HCT116 (cell line): ENCODE measurements around the gene RAB34. TPM values are rescaled to one million over a fixed set of nuclear protein-coding genes. Genes with fewer than 3 reads are reported as not detected.
A peak's percentile ranks its signal among the peaks of the same experiment; 100 is the strongest.

Experiments used
- ATAC-seq: fragments of 200-7000 bp; cut with Tn5 transposase; 2 replicates; pipeline ENCODE4 v1.9.1; 2020; ENCODE audit warnings: mild to moderate bottlenecking, moderate library complexity
- BruUV-seq: library from RNA; stranded (reverse); fragments of 400-500 nt; replicated peaks from 2 replicates; lab custom pipeline; 2021; lab: Mats Ljungman, UMichigan
- CTCF ChIA-PET: fragments of 300-600 bp; sonication (Branson Sonifier 250); formaldehyde crosslinking; loops from one replicate; lab custom pipeline; 2021; ENCODE audit warnings: antibody characterized with exemption; lab: Charles Lee
- POLR2A ChIA-PET: fragments of 300-600, 350-600 bp; sonication (Branson Sonifier 250); formaldehyde crosslinking; loops from one replicate; lab custom pipeline; 2021; ENCODE audit warnings: antibody characterized with exemption; lab: Charles Lee
- RAD21 ChIA-PET, 2 experiments: fragments of 300-600 bp; sonication (Branson Sonifier 250); formaldehyde crosslinking; loops; one replicate each; lab custom pipeline; 2023; ENCODE audit warnings: low total read pairs in 2 of 2; ENCODE audit not compliant: uncharacterized antibody in 2 of 2, unreplicated experiment in 2 of 2, low non-redundant PET in 1 of 2; lab: Charles Lee
- DNase-seq: peaks from one replicate; pipeline ENCODE4 v3.0.0-alpha.2; 2010; ENCODE audit warnings: low read depth, low spot score
- H2AFZ ChIP-seq: fragments of 200-600 bp; shearing (Covaris generic), sonication (generic); 2 replicates; pipeline ENCODE4 v1.6.1; 2017; ENCODE audit warnings: low read depth, mixed run types, mixed read lengths, antibody characterized with exemption, low read length; ENCODE audit not compliant: poor library complexity, severe bottlenecking
- H3K27ac ChIP-seq: 2 replicates; pipeline ENCODE4 v1.5.1; 2012; ENCODE audit warnings: low read depth, low read length
- H3K27me3 ChIP-seq: fragments of 200-600 bp; sonication (generic); 2 replicates; pipeline ENCODE4 v1.6.1; 2016; ENCODE audit warnings: mixed run types, low read length, mixed read lengths; ENCODE audit not compliant: insufficient read depth
- H3K36me3 ChIP-seq, 2 experiments: fragments of 200-500 bp in 1 of 2; fragments of 200-600 bp in 1 of 2; sonication (Bioruptor generic) in 1 of 2; sonication (generic) in 1 of 2; 2 replicates each; pipeline versions ENCODE4 v1.5.1 to v1.6.1; 2014 to 2016; ENCODE audit warnings: low read length in 2 of 2, inconsistent platforms in 1 of 2, mixed read lengths in 1 of 2, mixed run types in 1 of 2; ENCODE audit not compliant: insufficient read depth in 2 of 2, control insufficient read depth in 1 of 2
- H3K4me1 ChIP-seq, 2 experiments: fragments of 200-600 bp in 1 of 2; sonication (generic) in 1 of 2; 2 replicates each; pipeline versions ENCODE4 v1.5.1 to v1.6.1; 2012 to 2017; ENCODE audit warnings: low read length in 2 of 2, inconsistent platforms in 1 of 2, mild to moderate bottlenecking in 1 of 2, mixed read lengths in 1 of 2, mixed run types in 1 of 2, moderate library complexity in 1 of 2; ENCODE audit not compliant: insufficient read depth in 2 of 2, control insufficient read depth in 1 of 2
- H3K4me2 ChIP-seq: fragments of 200-600 bp; sonication (generic); 2 replicates; pipeline ENCODE4 v1.6.1; 2017; ENCODE audit warnings: mixed run types, low read length, mixed read lengths
- H3K4me3 ChIP-seq, 2 experiments: fragments of 200-600 bp in 1 of 2; sonication (generic) in 1 of 2; replicated peaks in 1 of 2; 2 replicates each; pipeline ENCODE4 v1.5.1; 2011 to 2016; ENCODE audit warnings: low read length in 2 of 2, control low read depth in 1 of 2, low read depth in 1 of 2, mild to moderate bottlenecking in 1 of 2, mixed read lengths in 1 of 2, mixed run types in 1 of 2
- H3K79me2 ChIP-seq: fragments of 200-600 bp; sonication (generic); 2 replicates; pipeline ENCODE4 v1.6.1; 2017; ENCODE audit warnings: mild to moderate bottlenecking, mixed run types, low read length, moderate library complexity, mixed read lengths; ENCODE audit not compliant: insufficient read depth
- H3K9ac ChIP-seq: fragments of 200-600 bp; sonication (generic); 2 replicates; pipeline ENCODE4 v1.6.1; 2016; ENCODE audit warnings: low read length, mixed read lengths
- H3K9me2 ChIP-seq: fragments of 200-600 bp; sonication (generic), shearing (Covaris generic); 2 replicates; pipeline ENCODE4 v1.6.1; 2017; ENCODE audit warnings: mixed run types, mild to moderate bottlenecking, moderate library complexity; ENCODE audit not compliant: insufficient read depth
- H3K9me3 ChIP-seq, 2 experiments: fragments of 200-500 bp in 1 of 2; fragments of 200-600 bp in 1 of 2; sonication (Bioruptor generic) in 1 of 2; sonication (generic) in 1 of 2; 2 replicates each; pipeline ENCODE4 v1.6.1; 2014 to 2017; ENCODE audit warnings: low read length in 2 of 2, mixed read lengths in 2 of 2, inconsistent platforms in 1 of 2, low read depth in 1 of 2, mild to moderate bottlenecking in 1 of 2, mixed run types in 1 of 2, moderate library complexity in 1 of 2; ENCODE audit not compliant: control insufficient read depth in 1 of 2, insufficient read depth in 1 of 2
- H4K20me1 ChIP-seq: fragments of 200-600 bp; sonication (generic), shearing (Covaris generic); 2 replicates; pipeline ENCODE4 v1.6.1; 2017; ENCODE audit warnings: mixed run types, mild to moderate bottlenecking, moderate library complexity; ENCODE audit not compliant: insufficient read depth
- CTCF ChIP-seq, 3 experiments: fragments of 200-600 bp in 1 of 3; sonication (generic) in 1 of 3; IDR thresholded peaks in 2 of 3; conservative IDR thresholded peaks in 1 of 3; 2 replicates each; pipeline ENCODE4 v1.5.1; 2012 to 2017; ENCODE audit warnings: low read depth in 2 of 3, low read length in 2 of 3, antibody characterized with exemption in 1 of 3, borderline replicate concordance in 1 of 3, control low read depth in 1 of 3, mild to moderate bottlenecking in 1 of 3, mixed read lengths in 1 of 3, mixed run types in 1 of 3, moderate library complexity in 1 of 3; ENCODE audit not compliant: insufficient read depth in 1 of 3
- EGR1 ChIP-seq: IDR thresholded peaks from 2 replicates; pipeline ENCODE4 v1.6.1; 2012; ENCODE audit warnings: low read depth
- EZH2 ChIP-seq: fragments of 200-600 bp; sonication (generic); IDR thresholded peaks from 2 replicates; pipeline ENCODE4 v1.6.1; 2017; ENCODE audit warnings: antibody characterized with exemption, mixed run types
- FOSL1 ChIP-seq: IDR thresholded peaks from 2 replicates; pipeline ENCODE4 v1.6.1; 2012; ENCODE audit warnings: low read depth
- POLR2A ChIP-seq: IDR thresholded peaks from 2 replicates; pipeline ENCODE4 v1.7.0; 2011; ENCODE audit warnings: borderline replicate concordance; ENCODE audit not compliant: insufficient read depth, insufficient read length; ENCODE audit errors: extremely low read depth
- POLR2AphosphoS5 ChIP-seq: IDR thresholded peaks from 2 replicates; pipeline ENCODE4 v1.6.1; 2011; ENCODE audit warnings: mild to moderate bottlenecking, low read depth, low read length, moderate library complexity
- SP1 ChIP-seq: IDR thresholded peaks from 2 replicates; pipeline ENCODE4 v1.6.1; 2012; ENCODE audit warnings: low read depth
- SRF ChIP-seq: IDR thresholded peaks from 2 replicates; pipeline ENCODE4 v1.6.1; 2012; ENCODE audit warnings: low read depth
- TCF7L2 ChIP-seq: IDR thresholded peaks from 2 replicates; pipeline ENCODE4 v1.7.0; 2011; ENCODE audit warnings: borderline replicate concordance, inconsistent platforms; ENCODE audit not compliant: insufficient read depth, insufficient read length; ENCODE audit errors: extremely low read depth
- ZBTB33 ChIP-seq: IDR thresholded peaks from 2 replicates; pipeline ENCODE4 v1.6.1; 2011; ENCODE audit warnings: mild to moderate bottlenecking, low read length, moderate library complexity; ENCODE audit not compliant: insufficient replicate concordance; ENCODE audit errors: extremely low read depth
- ZFX ChIP-seq: fragments of 450-650 bp; IDR thresholded peaks from 2 replicates; pipeline ENCODE4 v1.6.1; 2017
- intact Hi-C: fragments of 100-400 bp; cut with micrococcal nuclease; formaldehyde crosslinking; loops from 2 replicates; pipeline ENCODE4 v1.10.0; 2022
- total RNA-seq: library from RNA; stranded (reverse); gene quantifications from one replicate; pipeline ENCODE4 v1.2.1, GENCODE V29; 2021; ENCODE audit not compliant: unreplicated experiment
- TF ChIP-seq, protein P1 (sequence below): IDR thresholded peaks from 2 replicates; pipeline ENCODE4 v1.6.1; 2012

The RAB34 gene
- total RNA-seq, 1 experiment from 2014 or later, result 0.59 TPM

- ATAC-seq, result peak; percentile 35
- ChIA-PET CTCF (interaction anchor here (0.9 to 5.2 kb wide), 14 partner anchors 22 to 390 kb away, joined by 3 to 207 read pairs (median 16); partner anchors contain the start of genes PHF12 and TRAF4), RAD21 (interaction anchor here (0.9 to 3.3 kb wide), 13 partner anchors 17 to 392 kb away, joined by 3 to 28 read pairs (median 7); partner anchors contain the start of genes PHF12 (in 2 of the 2) and DHRS13 (in 1 of the 2)), POLR2A (interaction anchor here (0.9 to 5.4 kb wide), 12 partner anchors 15 to 228 kb away, joined by 3 to 149 read pairs (median 4); partner anchors contain the start of genes PHF12, PROCA1 and TRAF4)
- Histone ChIP-seq H3K9me3 (no peaks in the 10 kb centered on the region), H3K36me3 (peaks cover 21 to 37% of the 10 kb centered on the region in 2 experiments; a peak in 3 of 4 replicates), H3K27ac (peak overlapping the region; percentile 89), H3K4me1 (peaks cover 42 to 83% of the 10 kb centered on the region in 2 experiments), H4K20me1 (peaks cover 15% of the 10 kb centered on the region; the same call in 1 of the 2 replicates), H3K9ac (peak overlapping the region; percentile 90), H3K27me3 (no peaks in the 10 kb centered on the region), H3K4me3 (peak overlapping the region; percentile 58 to 59), H3K9me2 (no peaks in the 10 kb centered on the region), H3K79me2 (peaks cover 40% of the 10 kb centered on the region), H2AFZ (no peak overlapping the region), H3K4me2 (peak overlapping the region; percentile 77)
- no TSS peak for BruUV-seq
- intact Hi-C loops, result loop anchor here (2.0 to 5.0 kb wide), 4 partner anchors 123 to 387 kb away; partner anchors contain the start of gene DHRS13
- TF ChIP-seq ZFX, result peak; percentile 63; the same call in 1 of the 2 replicates
- TF ChIP-seq SP1, result no peak
- no peak for TF ChIP-seq TCF7L2
- no peak for TF ChIP-seq EZH2
- peak; percentile 84 for TF ChIP-seq POLR2A
- TF ChIP-seq EGR1, result no peak
- TF ChIP-seq, protein P1, sequence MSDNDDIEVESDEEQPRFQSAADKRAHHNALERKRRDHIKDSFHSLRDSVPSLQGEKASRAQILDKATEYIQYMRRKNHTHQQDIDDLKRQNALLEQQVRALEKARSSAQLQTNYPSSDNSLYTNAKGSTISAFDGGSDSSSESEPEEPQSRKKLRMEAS, result peak; percentile 94
- TF ChIP-seq POLR2AphosphoS5, result peak; percentile 64
- no peak for TF ChIP-seq FOSL1
- no peak for TF ChIP-seq SRF
- peak; percentile 59 for TF ChIP-seq ZBTB33
- no peak for TF ChIP-seq CTCF (IDR thresholded peaks at IDR 0.05 in 2 of 3, conservative IDR thresholded peaks at IDR 0.05 in 1 of 3; ENCODE audit: borderline replicate concordance in 1 of 3, insufficient read depth in 1 of 3, low read depth in 2 of 3, low read length in 2 of 3)
- no peak for DNase-seq
Measured at GRCh38 chr17:28725660-28726225, 8.1 kb upstream of the RAB34 start.
